Osteocyte (in vitro differentiated cells): ENCODE measurements around the gene ACAP1. TPM values are rescaled to one million over a fixed set of nuclear protein-coding genes. Genes with fewer than 3 reads are reported as not detected.

Source experiments
- DNase-seq: peaks from one replicate; pipeline ENCODE4 v3.0.0; 2021; ENCODE audit warnings: mixed read lengths; ENCODE audit not compliant: unreplicated experiment; ENCODE audit errors: extremely low spot score
- H3K27ac Mint-ChIP-seq: one replicate; pipeline ENCODE4 v1.8.0; 2021; ENCODE audit warnings: mild to moderate bottlenecking, mixed read lengths; ENCODE audit not compliant: unreplicated experiment
- H3K27me3 Mint-ChIP-seq: one replicate; pipeline ENCODE4 v1.8.0; 2021; ENCODE audit warnings: mixed read lengths; ENCODE audit not compliant: unreplicated experiment
- H3K36me3 Mint-ChIP-seq: one replicate; pipeline ENCODE4 v1.8.0; 2021; ENCODE audit warnings: mixed read lengths; ENCODE audit not compliant: unreplicated experiment
- H3K4me1 Mint-ChIP-seq: one replicate; pipeline ENCODE4 v1.8.0; 2021; ENCODE audit warnings: mixed read lengths; ENCODE audit not compliant: unreplicated experiment
- H3K4me3 Mint-ChIP-seq: one replicate; pipeline ENCODE4 v1.8.0; 2021; ENCODE audit warnings: mild to moderate bottlenecking, moderate library complexity, mixed read lengths; ENCODE audit not compliant: unreplicated experiment
- H3K9me3 Mint-ChIP-seq: one replicate; pipeline ENCODE4 v1.8.0; 2021; ENCODE audit warnings: mixed read lengths; ENCODE audit not compliant: unreplicated experiment
- total RNA-seq: library from RNA; stranded (reverse); gene quantifications from 2 replicates; pipeline ENCODE4 v1.2.1, GENCODE V29; 2021
- TF ChIP-seq, protein P1 (sequence below): fragments of 200-600 bp; sonication (generic); IDR thresholded peaks from 2 replicates; pipeline ENCODE4 v1.5.0; 2021; ENCODE audit warnings: antibody characterized with exemption, mild to moderate bottlenecking, moderate library complexity

Gene ACAP1
- total RNA-seq, 1 donor from 2014 or later, result 4.2 TPM

- Mint-ChIP-seq H3K27ac (peak overlapping the region; percentile 43), H3K9me3 (no peaks in the 10 kb centered on the region), H3K4me3 (no peak overlapping the region), H3K4me1 (peaks cover 44% of the 10 kb centered on the region), H3K27me3 (no peaks in the 10 kb centered on the region), H3K36me3 (no peaks in the 10 kb centered on the region)
- no peak for DNase-seq
- TF ChIP-seq, protein P1, sequence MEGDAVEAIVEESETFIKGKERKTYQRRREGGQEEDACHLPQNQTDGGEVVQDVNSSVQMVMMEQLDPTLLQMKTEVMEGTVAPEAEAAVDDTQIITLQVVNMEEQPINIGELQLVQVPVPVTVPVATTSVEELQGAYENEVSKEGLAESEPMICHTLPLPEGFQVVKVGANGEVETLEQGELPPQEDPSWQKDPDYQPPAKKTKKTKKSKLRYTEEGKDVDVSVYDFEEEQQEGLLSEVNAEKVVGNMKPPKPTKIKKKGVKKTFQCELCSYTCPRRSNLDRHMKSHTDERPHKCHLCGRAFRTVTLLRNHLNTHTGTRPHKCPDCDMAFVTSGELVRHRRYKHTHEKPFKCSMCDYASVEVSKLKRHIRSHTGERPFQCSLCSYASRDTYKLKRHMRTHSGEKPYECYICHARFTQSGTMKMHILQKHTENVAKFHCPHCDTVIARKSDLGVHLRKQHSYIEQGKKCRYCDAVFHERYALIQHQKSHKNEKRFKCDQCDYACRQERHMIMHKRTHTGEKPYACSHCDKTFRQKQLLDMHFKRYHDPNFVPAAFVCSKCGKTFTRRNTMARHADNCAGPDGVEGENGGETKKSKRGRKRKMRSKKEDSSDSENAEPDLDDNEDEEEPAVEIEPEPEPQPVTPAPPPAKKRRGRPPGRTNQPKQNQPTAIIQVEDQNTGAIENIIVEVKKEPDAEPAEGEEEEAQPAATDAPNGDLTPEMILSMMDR, result no peak
Observed at GRCh38 chr17:7354262-7354843, 18.0 kb downstream of the ACAP1 start.

DNA sequence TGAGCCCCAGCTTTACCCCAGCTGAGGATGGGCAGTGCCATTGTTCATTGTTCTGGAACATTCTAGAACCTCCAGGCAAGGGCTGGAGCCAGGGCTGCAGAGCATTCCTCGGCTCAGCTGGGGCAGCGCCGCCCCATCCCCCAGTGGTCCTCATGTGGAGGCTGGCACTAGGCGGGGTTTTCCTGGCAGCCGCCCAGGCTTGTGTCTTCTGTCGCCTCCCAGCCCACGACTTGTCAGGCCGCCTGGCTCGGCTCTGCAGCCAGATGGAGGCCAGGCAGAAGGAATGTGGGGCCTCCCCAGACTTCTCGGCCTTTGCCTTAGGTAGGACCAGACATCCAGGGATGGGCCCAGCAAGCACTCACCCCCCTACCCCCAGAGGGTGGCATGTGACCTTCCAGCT lies 18.7 kb downstream of the ACAP1 start, which contains the start of gene TMEM95:
TMEM95 (plus strand) TSS at position 104 of the 400 bp plus-strand sequence; CDS start at position 153, 49 bp downstream.
- H3K27me3 Mint-ChIP-seq, result no peaks in the 10 kb centered on the region
- H3K27ac Mint-ChIP-seq, result peak within 1 kb of the TSS; percentile 43
- H3K36me3 Mint-ChIP-seq, result no peaks in the 10 kb centered on the region
- TF ChIP-seq, protein P1, result no peak
- no peaks in the 10 kb centered on the region for H3K9me3 Mint-ChIP-seq
- peaks cover 38% of the 10 kb centered on the region for H3K4me1 Mint-ChIP-seq
- DNase-seq, result no peak
- H3K4me3 Mint-ChIP-seq, result no peak within 1 kb of the TSS

GRCh38 chr17:7355573-7355972 lies 19.2 kb downstream of the ACAP1 start:
- Mint-ChIP-seq H3K27me3 (no peaks in the 10 kb centered on the region), H3K27ac (peak overlapping the region; percentile 11), H3K4me3 (no peak overlapping the region), H3K4me1 (peaks cover 38% of the 10 kb centered on the region), H3K36me3 (no peaks in the 10 kb centered on the region), H3K9me3 (no peaks in the 10 kb centered on the region)
- TF ChIP-seq, protein P1, result no peak
- no peak for DNase-seq

DNA sequence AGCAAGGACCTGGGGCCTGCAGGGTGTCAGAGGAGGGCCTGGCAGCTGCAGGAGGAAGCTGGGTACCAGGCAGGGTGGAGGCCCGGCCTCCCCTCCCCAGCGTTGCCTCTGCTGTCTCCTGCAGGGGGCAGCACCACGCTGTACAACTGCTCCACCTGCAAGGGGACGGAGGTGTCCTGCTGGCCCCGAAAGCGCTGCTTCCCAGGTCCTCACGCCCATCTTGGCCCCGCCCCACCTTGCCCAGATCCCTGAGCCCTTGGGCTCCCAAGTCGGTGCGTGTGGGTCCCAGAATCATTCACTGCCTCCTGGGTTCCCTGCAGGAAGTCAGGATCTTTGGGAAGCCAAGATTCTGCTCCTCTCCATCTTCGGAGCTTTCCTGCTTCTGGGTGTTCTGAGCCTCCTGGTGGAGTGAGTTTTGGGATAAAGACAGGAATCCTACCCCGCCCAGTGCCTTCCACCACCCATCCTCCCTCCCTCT lies 19.8 kb downstream of the ACAP1 start:
- peak; percentile 91 for DNase-seq
- no peaks in the 10 kb centered on the region for H3K27me3 Mint-ChIP-seq
- no peak overlapping the region for H3K27ac Mint-ChIP-seq
- no peak overlapping the region for H3K4me3 Mint-ChIP-seq
- peaks cover 38% of the 10 kb centered on the region for H3K4me1 Mint-ChIP-seq
- no peaks in the 10 kb centered on the region for H3K9me3 Mint-ChIP-seq
- TF ChIP-seq, protein P1, result peak; percentile 92
- no peaks in the 10 kb centered on the region for H3K36me3 Mint-ChIP-seq

- H3K4me3 Mint-ChIP-seq, result no peak overlapping the region
- TF ChIP-seq, protein P1, result no peak
- no peak overlapping the region for H3K27ac Mint-ChIP-seq
- H3K4me1 Mint-ChIP-seq, result peaks cover 36% of the 10 kb centered on the region
- no peaks in the 10 kb centered on the region for H3K27me3 Mint-ChIP-seq
- H3K9me3 Mint-ChIP-seq, result no peaks in the 10 kb centered on the region
- H3K36me3 Mint-ChIP-seq, result no peaks in the 10 kb centered on the region
- DNase-seq, result no peak
Observed at GRCh38 chr17:7356756-7357155, 20.4 kb downstream of the ACAP1 start.
